HEK293T (cell line): Measurements from ENCODE around the gene CLOCK.

Experiments
- ELF4 ChIP-seq: fragments of 450-650 bp; IDR thresholded peaks from 2 replicates; pipeline ENCODE4 v1.6.1; 2017; ENCODE audit warnings: antibody characterized with exemption
- FOXA1 ChIP-seq: fragments of 450-650 bp; IDR thresholded peaks from 2 replicates; pipeline ENCODE4 v1.6.1; 2016; ENCODE audit warnings: mild to moderate bottlenecking
- SP1 ChIP-seq: fragments of 450-650 bp; IDR thresholded peaks from 2 replicates; pipeline ENCODE4 v1.6.1; 2017
- TARDBP ChIP-seq: fragments of 450-650 bp; IDR thresholded peaks from 2 replicates; pipeline ENCODE4 v1.6.1; 2016
- ZNF384 ChIP-seq: fragments of 450-650 bp; IDR thresholded peaks from 2 replicates; pipeline ENCODE4 v1.6.1; 2016

- TF ChIP-seq SP1 (no peak), ZNF384 (no peak), FOXA1 (no peak), ELF4 (no peak), TARDBP (no peak)
Observed at GRCh38 chr4:55491486-55491885, 55.2 kb downstream of the CLOCK start.
